HEK293 (cell line): ENCODE measurements around the gene SSPN.

Experiments used
- CTCF ChIA-PET: fragments of 350-600 bp; formaldehyde crosslinking; extraction: SDS; loops from one replicate; lab custom pipeline; 2021; ENCODE audit warnings: antibody characterized with exemption; lab: Yijun Ruan, JAX
- POLR2A ChIA-PET: fragments of 300-600 bp; formaldehyde crosslinking; extraction: SDS; loops from one replicate; lab custom pipeline; 2020; ENCODE audit warnings: antibody characterized with exemption, inconsistent platforms; lab: Yijun Ruan, JAX
- H3K27ac ChIP-seq: fragments of 200-500 bp; sonication (Bioruptor generic); 2 replicates; pipeline ENCODE4 v1.5.1; 2014; ENCODE audit warnings: low read depth, low read length, control low read depth, inconsistent platforms; ENCODE audit errors: extremely low read depth
- H3K36me3 ChIP-seq, 2 experiments: fragments of 200-500 bp in 1 of 2; sonication (Bioruptor generic) in 1 of 2; 1 replicate in 1 of 2; 2 replicates in 1 of 2; pipeline ENCODE4 v1.5.1; 2014 to 2017; ENCODE audit warnings: inconsistent platforms in 2 of 2, low read length in 2 of 2; ENCODE audit not compliant: control insufficient read depth in 2 of 2, insufficient read depth in 1 of 2
- H3K4me1 ChIP-seq: fragments of 200-500 bp; sonication (Bioruptor generic); 2 replicates; pipeline ENCODE4 v1.5.1; 2014; ENCODE audit warnings: mild to moderate bottlenecking, low read length, inconsistent platforms; ENCODE audit not compliant: control insufficient read depth, insufficient read depth
- H3K4me3 ChIP-seq: 2 replicates; pipeline ENCODE4 v1.5.1; 2011; ENCODE audit warnings: low read depth, mild to moderate bottlenecking, control low read depth, low read length, moderate library complexity
- H3K9me3 ChIP-seq: fragments of 200-500 bp; sonication (Bioruptor generic); 2 replicates; pipeline ENCODE4 v1.5.1; 2014; ENCODE audit warnings: low read depth, low read length, inconsistent platforms; ENCODE audit not compliant: control insufficient read depth, insufficient read depth
- SCRT2 ChIP-seq: fragments of 450-650 bp; formaldehyde crosslinking; IDR thresholded peaks from 2 replicates; pipeline ENCODE4 v1.5.1; 2016; ENCODE audit warnings: missing biosample characterization, missing genetic modification characterization
- TSHZ1 ChIP-seq: fragments of 450-650 bp; formaldehyde crosslinking; IDR thresholded peaks from 2 replicates; pipeline ENCODE4 v1.5.1; 2016; ENCODE audit warnings: missing biosample characterization, missing genetic modification characterization, borderline replicate concordance
- ZFP3 ChIP-seq: fragments of 450-650 bp; formaldehyde crosslinking; IDR thresholded peaks from 2 replicates; pipeline ENCODE4 v1.5.1; 2016; ENCODE audit warnings: low read depth, missing biosample characterization, missing genetic modification characterization
- ZFP69B ChIP-seq: fragments of 450-650 bp; formaldehyde crosslinking; IDR thresholded peaks from 2 replicates; pipeline ENCODE4 v1.5.1; 2016; ENCODE audit warnings: missing biosample characterization, missing genetic modification characterization
- ZNF169 ChIP-seq: fragments of 450-650 bp; formaldehyde crosslinking; IDR thresholded peaks from 2 replicates; pipeline ENCODE4 v1.5.1; 2016; ENCODE audit warnings: missing biosample characterization, missing genetic modification characterization
- ZNF221 ChIP-seq: fragments of 450-650 bp; formaldehyde crosslinking; IDR thresholded peaks from 2 replicates; pipeline ENCODE4 v1.5.1; 2017; ENCODE audit warnings: missing biosample characterization, missing genetic modification characterization, borderline replicate concordance
- ZNF223 ChIP-seq: fragments of 450-650 bp; formaldehyde crosslinking; IDR thresholded peaks from 2 replicates; pipeline ENCODE4 v1.5.1; 2016; ENCODE audit warnings: missing biosample characterization, missing genetic modification characterization
- ZNF266 ChIP-seq: fragments of 450-650 bp; formaldehyde crosslinking; IDR thresholded peaks from 2 replicates; pipeline ENCODE4 v1.5.1; 2016; ENCODE audit warnings: missing biosample characterization, missing genetic modification characterization, low read depth
- ZNF311 ChIP-seq: fragments of 450-650 bp; formaldehyde crosslinking; IDR thresholded peaks from 2 replicates; pipeline ENCODE4 v1.5.1; 2017; ENCODE audit warnings: missing biosample characterization, missing genetic modification characterization, borderline replicate concordance
- ZNF391 ChIP-seq: fragments of 450-650 bp; formaldehyde crosslinking; IDR thresholded peaks from 2 replicates; pipeline ENCODE4 v1.5.1; 2016; ENCODE audit warnings: low read depth, missing biosample characterization, missing genetic modification characterization, borderline replicate concordance
- ZNF416 ChIP-seq: fragments of 450-650 bp; formaldehyde crosslinking; IDR thresholded peaks from 2 replicates; pipeline ENCODE4 v1.5.1; 2016; ENCODE audit warnings: missing biosample characterization, missing genetic modification characterization
- ZNF423 ChIP-seq: fragments of 450-650 bp; formaldehyde crosslinking; IDR thresholded peaks from 2 replicates; pipeline ENCODE4 v1.5.1; 2016; ENCODE audit warnings: missing biosample characterization, missing genetic modification characterization
- ZNF426 ChIP-seq: fragments of 450-650 bp; formaldehyde crosslinking; IDR thresholded peaks from 2 replicates; pipeline ENCODE4 v1.5.1; 2017; ENCODE audit warnings: missing biosample characterization, missing genetic modification characterization, mild to moderate bottlenecking, inconsistent platforms, moderate library complexity
- ZNF433 ChIP-seq: fragments of 450-650 bp; formaldehyde crosslinking; IDR thresholded peaks from 2 replicates; pipeline ENCODE4 v1.5.1; 2016; ENCODE audit warnings: missing biosample characterization, missing genetic modification characterization, low read depth
- ZNF510 ChIP-seq: fragments of 450-650 bp; formaldehyde crosslinking; IDR thresholded peaks from 2 replicates; pipeline ENCODE4 v1.5.1; 2018; ENCODE audit warnings: mild to moderate bottlenecking, missing genetic modification characterization, missing biosample characterization; ENCODE audit not compliant: insufficient replicate concordance
- ZNF530 ChIP-seq: fragments of 450-650 bp; formaldehyde crosslinking; IDR thresholded peaks from 2 replicates; pipeline ENCODE4 v1.5.1; 2016; ENCODE audit warnings: low read depth, missing biosample characterization, missing genetic modification characterization
- ZNF558 ChIP-seq: fragments of 450-650 bp; formaldehyde crosslinking; IDR thresholded peaks from 2 replicates; pipeline ENCODE4 v1.5.1; 2016; ENCODE audit warnings: missing biosample characterization, missing genetic modification characterization
- ZNF600 ChIP-seq: fragments of 450-650 bp; formaldehyde crosslinking; IDR thresholded peaks from 2 replicates; pipeline ENCODE4 v1.5.1; 2016; ENCODE audit warnings: missing biosample characterization, missing genetic modification characterization
- ZNF610 ChIP-seq: fragments of 450-650 bp; formaldehyde crosslinking; IDR thresholded peaks from 2 replicates; pipeline ENCODE4 v1.5.1; 2016; ENCODE audit warnings: missing biosample characterization, missing genetic modification characterization, borderline replicate concordance
- ZNF692 ChIP-seq: fragments of 450-650 bp; formaldehyde crosslinking; IDR thresholded peaks from 2 replicates; pipeline ENCODE4 v1.5.1; 2016; ENCODE audit warnings: missing biosample characterization, missing genetic modification characterization
- ZNF768 ChIP-seq: fragments of 450-650 bp; formaldehyde crosslinking; IDR thresholded peaks from 2 replicates; pipeline ENCODE4 v1.5.1; 2018; ENCODE audit warnings: missing biosample characterization, mild to moderate bottlenecking, missing genetic modification characterization
- TF ChIP-seq, protein P1 (sequence below): fragments of 450-650 bp; formaldehyde crosslinking; IDR thresholded peaks from 2 replicates; pipeline ENCODE4 v1.5.1; 2016; ENCODE audit warnings: missing biosample characterization, missing genetic modification characterization
- TF ChIP-seq, protein P2 (sequence below): fragments of 450-650 bp; formaldehyde crosslinking; IDR thresholded peaks from 2 replicates; pipeline ENCODE4; 2016; ENCODE audit warnings: missing biosample characterization, missing genetic modification characterization
- TF ChIP-seq, protein P3 (sequence below): fragments of 450-650 bp; formaldehyde crosslinking; IDR thresholded peaks from 2 replicates; pipeline ENCODE4 v1.5.1; 2016; ENCODE audit warnings: missing biosample characterization, missing genetic modification characterization

Gene SSPN

GRCh38 chr12:26224657-26225056, 29.3 kb downstream of the SSPN start (continued):
- TF ChIP-seq ZNF530 (tag by site-specific recombination) (no peak), ZNF169 (tag by site-specific recombination) (no peak), ZFP3 (tag by site-specific recombination) (no peak), ZNF768 (tag by site-specific recombination) (no peak), ZNF223 (no peak), ZNF610 (no peak)

- no peaks in the 10 kb centered on the region for H3K9me3 ChIP-seq
- peak; percentile 70 for TF ChIP-seq SCRT2
- no peak for TF ChIP-seq ZFP69B (tag by site-specific recombination)
- TF ChIP-seq, all 188 proteins: peak for 1
- no peaks in the 10 kb centered on the region for H3K4me1 ChIP-seq
- peak overlapping the region; percentile 25; the same call in 1 of the 2 replicates for H3K27ac ChIP-seq
- ChIA-PET CTCF (interaction anchor here (0.7 to 0.9 kb wide), 2 partner anchors 22 to 83 kb away, joined by 3 read pairs; no protein-coding TSS in a partner anchor), POLR2A (interaction anchor here (0.6 kb wide), 1 partner anchor 53 kb away, joined by 3 read pairs; no protein-coding TSS in a partner anchor)
- no peaks in the 10 kb centered on the region for H3K36me3 ChIP-seq
- no peak overlapping the region for H3K4me3 ChIP-seq
Measured at GRCh38 chr12:26226122-26226521, 30.7 kb downstream of the SSPN start.

DNA sequence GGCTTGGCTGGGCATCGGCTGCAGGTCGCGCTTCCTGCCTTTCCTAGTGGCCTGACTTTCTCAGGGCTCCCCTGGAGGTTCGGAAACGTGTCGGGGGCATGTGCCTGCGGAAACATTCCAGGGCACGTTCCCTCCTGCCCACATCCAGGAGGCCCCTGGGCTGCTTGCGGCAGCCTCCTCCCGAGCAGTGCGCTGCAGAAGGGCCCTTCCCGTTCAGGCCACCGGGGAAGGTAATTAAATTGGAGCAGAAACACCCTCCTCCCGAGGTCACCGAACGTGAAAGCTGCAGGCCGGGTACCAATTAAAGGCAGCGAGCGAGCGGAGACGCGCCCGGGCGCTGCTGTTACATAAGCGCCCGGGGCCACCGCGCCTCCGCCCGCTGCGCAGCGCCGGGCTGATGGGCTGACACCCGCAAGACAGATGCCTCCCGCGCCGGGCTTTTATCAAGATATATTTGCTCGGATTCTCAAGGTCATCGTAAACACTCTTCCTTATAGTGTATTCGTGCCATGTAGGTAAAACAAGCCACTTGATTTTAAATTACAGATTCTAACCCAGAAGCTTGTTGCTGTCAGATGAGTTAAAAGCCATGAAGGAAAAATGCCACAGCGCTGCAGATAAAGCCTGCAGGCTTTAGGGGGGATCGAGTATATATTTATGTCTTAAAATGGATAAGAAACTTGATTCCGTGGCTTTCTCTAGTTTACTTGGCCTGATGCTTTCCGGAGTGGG, 31.4 kb downstream of the SSPN start:
- peak overlapping the region; percentile 25; the same call in 1 of the 2 replicates for H3K27ac ChIP-seq
- ChIA-PET POLR2A (no interaction called here), CTCF (interaction anchor here (0.7 to 1.0 kb wide), 2 partner anchors 83 to 107 kb away, joined by 3 to 5 read pairs; no protein-coding TSS in a partner anchor)
- H3K36me3 ChIP-seq, result no peaks in the 10 kb centered on the region
- H3K4me1 ChIP-seq, result no peaks in the 10 kb centered on the region
- H3K9me3 ChIP-seq, result no peaks in the 10 kb centered on the region
- peak overlapping the region; percentile 34 for H3K4me3 ChIP-seq
- TF ChIP-seq ZNF391 (no peak), ZNF600 (tag by site-specific recombination) (peak; percentile 78), ZNF510 (tag by site-specific recombination) (no peak), ZNF221 (tag by site-specific recombination) (no peak), ZNF558 (tag by site-specific recombination) (no peak), ZNF416 (tag by site-specific recombination) (no peak), ZNF433 (tag by site-specific recombination) (no peak), ZNF266 (tag by site-specific recombination) (no peak), ZNF692 (peak; percentile 47; the same call in 1 of the 2 replicates), ZNF311 (no peak), ZNF423 (no peak), ZFP69B (tag by site-specific recombination) (no peak), ZNF426 (no peak), TSHZ1 (tag by site-specific recombination) (no peak)
- TF ChIP-seq, protein P1, sequence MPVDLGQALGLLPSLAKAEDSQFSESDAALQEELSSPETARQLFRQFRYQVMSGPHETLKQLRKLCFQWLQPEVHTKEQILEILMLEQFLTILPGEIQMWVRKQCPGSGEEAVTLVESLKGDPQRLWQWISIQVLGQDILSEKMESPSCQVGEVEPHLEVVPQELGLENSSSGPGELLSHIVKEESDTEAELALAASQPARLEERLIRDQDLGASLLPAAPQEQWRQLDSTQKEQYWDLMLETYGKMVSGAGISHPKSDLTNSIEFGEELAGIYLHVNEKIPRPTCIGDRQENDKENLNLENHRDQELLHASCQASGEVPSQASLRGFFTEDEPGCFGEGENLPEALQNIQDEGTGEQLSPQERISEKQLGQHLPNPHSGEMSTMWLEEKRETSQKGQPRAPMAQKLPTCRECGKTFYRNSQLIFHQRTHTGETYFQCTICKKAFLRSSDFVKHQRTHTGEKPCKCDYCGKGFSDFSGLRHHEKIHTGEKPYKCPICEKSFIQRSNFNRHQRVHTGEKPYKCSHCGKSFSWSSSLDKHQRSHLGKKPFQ (tag by site-specific recombination), result no peak
- TF ChIP-seq, protein P2, sequence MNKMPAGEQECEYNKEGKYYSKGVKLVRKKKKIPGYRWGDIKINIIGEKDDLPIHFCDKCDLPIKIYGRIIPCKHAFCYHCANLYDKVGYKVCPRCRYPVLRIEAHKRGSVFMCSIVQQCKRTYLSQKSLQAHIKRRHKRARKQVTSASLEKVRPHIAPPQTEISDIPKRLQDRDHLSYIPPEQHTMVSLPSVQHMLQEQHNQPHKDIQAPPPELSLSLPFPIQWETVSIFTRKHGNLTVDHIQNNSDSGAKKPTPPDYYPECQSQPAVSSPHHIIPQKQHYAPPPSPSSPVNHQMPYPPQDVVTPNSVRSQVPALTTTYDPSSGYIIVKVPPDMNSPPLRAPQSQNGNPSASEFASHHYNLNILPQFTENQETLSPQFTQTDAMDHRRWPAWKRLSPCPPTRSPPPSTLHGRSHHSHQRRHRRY, result no peak
- TF ChIP-seq, protein P3, sequence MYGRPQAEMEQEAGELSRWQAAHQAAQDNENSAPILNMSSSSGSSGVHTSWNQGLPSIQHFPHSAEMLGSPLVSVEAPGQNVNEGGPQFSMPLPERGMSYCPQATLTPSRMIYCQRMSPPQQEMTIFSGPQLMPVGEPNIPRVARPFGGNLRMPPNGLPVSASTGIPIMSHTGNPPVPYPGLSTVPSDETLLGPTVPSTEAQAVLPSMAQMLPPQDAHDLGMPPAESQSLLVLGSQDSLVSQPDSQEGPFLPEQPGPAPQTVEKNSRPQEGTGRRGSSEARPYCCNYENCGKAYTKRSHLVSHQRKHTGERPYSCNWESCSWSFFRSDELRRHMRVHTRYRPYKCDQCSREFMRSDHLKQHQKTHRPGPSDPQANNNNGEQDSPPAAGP (tag by site-specific recombination), result peak; percentile 76; the same call in 1 of the 2 replicates
